Mesothelial cell of epicardium (in vitro differentiated cells): ENCODE data around the gene PNKD. TPM values are rescaled to one million over a fixed set of nuclear protein-coding genes. Genes with fewer than 3 reads are reported as not detected.
A peak's percentile ranks its signal among the peaks of the same experiment; 100 is the strongest.

ENCODE experiments used
- DNase-seq, 2 experiments: peaks; one replicate each; pipeline ENCODE4 v3.0.0; 2021; ENCODE audit warnings: low spot score in 2 of 2; ENCODE audit not compliant: unreplicated experiment in 2 of 2
- H3K27ac Mint-ChIP-seq: 2 replicates; pipeline ENCODE4 v1.8.0; 2021; ENCODE audit warnings: mixed read lengths
- H3K27me3 Mint-ChIP-seq: 2 replicates; pipeline ENCODE4 v1.8.0; 2021; ENCODE audit warnings: low read depth, mixed read lengths
- H3K36me3 Mint-ChIP-seq: 2 replicates; pipeline ENCODE4 v1.8.0; 2021; ENCODE audit warnings: mixed read lengths
- H3K4me1 Mint-ChIP-seq: 2 replicates; pipeline ENCODE4 v1.8.0; 2021; ENCODE audit warnings: mixed read lengths
- H3K4me3 Mint-ChIP-seq: 2 replicates; pipeline ENCODE4 v1.8.0; 2021; ENCODE audit warnings: mild to moderate bottlenecking, moderate library complexity, mixed read lengths
- H3K9me3 Mint-ChIP-seq: 2 replicates; pipeline ENCODE4 v1.8.0; 2021; ENCODE audit warnings: mixed read lengths
- CTCF ChIP-seq: fragments of 200-600 bp; sonication (generic); IDR thresholded peaks from one replicate; pipeline ENCODE4 v1.5.0; 2021; ENCODE audit warnings: antibody characterized with exemption; ENCODE audit not compliant: unreplicated experiment
- total RNA-seq: library from RNA; stranded (reverse); gene quantifications from 3 replicates; pipeline ENCODE4 v1.2.1, GENCODE V29; 2021

The PNKD gene
- total RNA-seq, 1 donor from 2014 or later = 63.2 TPM

GRCh38 chr2:218347172-218347571 is 76.9 kb downstream of the PNKD start:
- Mint-ChIP-seq H3K9me3 (peaks cover 14% of the 10 kb centered on the region), H3K4me3 (no peak overlapping the region), H3K4me1 (peaks cover 21% of the 10 kb centered on the region), H3K27me3 (no peaks in the 10 kb centered on the region), H3K36me3 (peaks cover 24% of the 10 kb centered on the region), H3K27ac (no peak overlapping the region)
- DNase-seq = no peak
- TF ChIP-seq CTCF = no peak

- Mint-ChIP-seq H3K36me3 (peaks cover 10% of the 10 kb centered on the region), H3K9me3 (peaks cover 25% of the 10 kb centered on the region), H3K27ac (no peak overlapping the region), H3K4me3 (no peak overlapping the region), H3K4me1 (peaks cover 17% of the 10 kb centered on the region), H3K27me3 (no peaks in the 10 kb centered on the region)
- no peak for DNase-seq
- TF ChIP-seq CTCF = no peak
Measured at GRCh38 chr2:218354045-218354444, 83.7 kb downstream of the PNKD start.

- no peak overlapping the region for H3K27ac Mint-ChIP-seq
- no peaks in the 10 kb centered on the region for H3K27me3 Mint-ChIP-seq
- peaks cover 21% of the 10 kb centered on the region for H3K4me1 Mint-ChIP-seq
- no peak overlapping the region for H3K4me3 Mint-ChIP-seq
- H3K9me3 Mint-ChIP-seq = peaks cover 21% of the 10 kb centered on the region
- H3K36me3 Mint-ChIP-seq = peaks cover 8% of the 10 kb centered on the region
- DNase-seq = no peak
- TF ChIP-seq CTCF = no peak
Measured at GRCh38 chr2:218354850-218355443, 84.6 kb downstream of the PNKD start.

GRCh38 chr2:218357236-218358177 is 87.2 kb downstream of the PNKD start:
- Mint-ChIP-seq H3K4me3 (no peak overlapping the region), H3K9me3 (peaks cover 9% of the 10 kb centered on the region), H3K36me3 (no peaks in the 10 kb centered on the region), H3K27ac (peak overlapping the region; percentile 89), H3K4me1 (peaks cover 29% of the 10 kb centered on the region), H3K27me3 (no peaks in the 10 kb centered on the region)
- no peak for TF ChIP-seq CTCF
- DNase-seq = no peak

- DNase-seq = no peak
- Mint-ChIP-seq H3K9me3 (no peaks in the 10 kb centered on the region), H3K4me3 (no peak overlapping the region), H3K4me1 (peaks cover 29% of the 10 kb centered on the region), H3K27ac (no peak overlapping the region), H3K27me3 (no peaks in the 10 kb centered on the region), H3K36me3 (no peaks in the 10 kb centered on the region)
- TF ChIP-seq CTCF = no peak
Measured at GRCh38 chr2:218360453-218360852, 90.1 kb downstream of the PNKD start.
